NB4 (cell line): ENCODE data around the gene IL36A.

Experiments
- MYC ChIP-seq: IDR thresholded peaks from 2 replicates; pipeline ENCODE4 v1.6.1; 2011; ENCODE audit warnings: low read depth, low read length
- POLR2A ChIP-seq: IDR thresholded peaks from 2 replicates; pipeline ENCODE4 v1.6.1; 2011; ENCODE audit warnings: mild to moderate bottlenecking; ENCODE audit not compliant: insufficient read length; ENCODE audit errors: extremely low read depth
- TF ChIP-seq, protein P1 (sequence below): IDR thresholded peaks from one replicate; pipeline ENCODE4 v1.5.1; 2012; ENCODE audit warnings: low read depth, low read length
- TF ChIP-seq, protein P2 (sequence below): IDR thresholded peaks from 2 replicates; pipeline ENCODE4 v1.6.1; 2011; ENCODE audit warnings: low read depth, low read length

DNA sequence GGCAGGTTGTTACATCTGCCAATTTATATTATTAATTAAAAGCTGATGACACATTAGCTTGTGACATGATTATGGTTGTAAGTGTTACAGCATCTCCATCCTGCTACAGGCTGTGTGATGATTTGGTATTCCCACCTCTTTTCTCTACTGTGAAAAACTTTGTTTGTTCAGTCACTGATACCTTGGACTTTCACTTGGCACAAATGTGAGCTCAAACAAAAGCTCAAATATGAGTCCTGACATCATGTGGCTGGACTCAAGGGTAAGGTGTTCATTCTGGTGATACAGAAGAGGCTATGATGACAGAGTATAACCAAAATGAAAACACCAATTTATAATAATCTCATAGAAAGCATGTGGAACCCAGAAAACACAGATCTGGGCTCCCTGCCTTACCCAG is 11.4 kb upstream of the IL36A start:
- TF ChIP-seq, protein P1, sequence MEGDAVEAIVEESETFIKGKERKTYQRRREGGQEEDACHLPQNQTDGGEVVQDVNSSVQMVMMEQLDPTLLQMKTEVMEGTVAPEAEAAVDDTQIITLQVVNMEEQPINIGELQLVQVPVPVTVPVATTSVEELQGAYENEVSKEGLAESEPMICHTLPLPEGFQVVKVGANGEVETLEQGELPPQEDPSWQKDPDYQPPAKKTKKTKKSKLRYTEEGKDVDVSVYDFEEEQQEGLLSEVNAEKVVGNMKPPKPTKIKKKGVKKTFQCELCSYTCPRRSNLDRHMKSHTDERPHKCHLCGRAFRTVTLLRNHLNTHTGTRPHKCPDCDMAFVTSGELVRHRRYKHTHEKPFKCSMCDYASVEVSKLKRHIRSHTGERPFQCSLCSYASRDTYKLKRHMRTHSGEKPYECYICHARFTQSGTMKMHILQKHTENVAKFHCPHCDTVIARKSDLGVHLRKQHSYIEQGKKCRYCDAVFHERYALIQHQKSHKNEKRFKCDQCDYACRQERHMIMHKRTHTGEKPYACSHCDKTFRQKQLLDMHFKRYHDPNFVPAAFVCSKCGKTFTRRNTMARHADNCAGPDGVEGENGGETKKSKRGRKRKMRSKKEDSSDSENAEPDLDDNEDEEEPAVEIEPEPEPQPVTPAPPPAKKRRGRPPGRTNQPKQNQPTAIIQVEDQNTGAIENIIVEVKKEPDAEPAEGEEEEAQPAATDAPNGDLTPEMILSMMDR = no peak
- no peak for TF ChIP-seq POLR2A
- TF ChIP-seq, protein P2, sequence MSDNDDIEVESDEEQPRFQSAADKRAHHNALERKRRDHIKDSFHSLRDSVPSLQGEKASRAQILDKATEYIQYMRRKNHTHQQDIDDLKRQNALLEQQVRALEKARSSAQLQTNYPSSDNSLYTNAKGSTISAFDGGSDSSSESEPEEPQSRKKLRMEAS = no peak
- no peak for TF ChIP-seq MYC
